GM12873 (cell line): ENCODE measurements around the gene SDF4.

Source experiments
- CTCF ChIP-seq: IDR thresholded peaks from 2 replicates; pipeline ENCODE4 v1.5.1; 2012; ENCODE audit warnings: low read depth, mild to moderate bottlenecking, moderate library complexity, low read length, control low read depth; ENCODE audit not compliant: insufficient read depth; ENCODE audit errors: missing control alignments

SDF4 gene

GRCh38 chr1:1182491-1183220, 49.1 kb downstream of the SDF4 start:
- no peak for TF ChIP-seq CTCF

GRCh38 chr1:1181938-1182410, 49.8 kb downstream of the SDF4 start:
- no peak for TF ChIP-seq CTCF

- TF ChIP-seq CTCF = no peak
These were observed 50.5 kb downstream of the SDF4 start for GRCh38 chr1:1181129-1181937.

- no peak for TF ChIP-seq CTCF
These were observed 51.6 kb downstream of the SDF4 start for GRCh38 chr1:1179983-1180861.

- no peak for TF ChIP-seq CTCF
These were observed 52.3 kb downstream of the SDF4 start for GRCh38 chr1:1179346-1179982.

- TF ChIP-seq CTCF = no peak
These were observed 52.9 kb downstream of the SDF4 start for GRCh38 chr1:1178794-1179331.
